K562 (cell line): ENCODE results near the gene WNK1. TPM values are rescaled to one million over a fixed set of nuclear protein-coding genes. Genes with fewer than 3 reads are reported as not detected.

Experiments
- HDAC3 ChIP-seq: fragments of 450-650 bp; IDR thresholded peaks from 2 replicates; pipeline ENCODE4 v1.6.1; 2018; ENCODE audit warnings: borderline replicate concordance, mild to moderate bottlenecking, moderate library complexity; ENCODE audit not compliant: partially characterized antibody
- polyA plus RNA-seq, 8 experiments: library from polyadenylated mRNA; depleted of rRNA in 4 of 8; stranded (reverse) in 5 of 8; unstranded in 3 of 8; fragments of >200 nt; fragmentation: Nextera tagmentation in 2 of 8; fragmentation: Illumina TruSeq in 1 of 8; extraction: Ambion mirVana in 2 of 8; extraction: Trizol in 1 of 8; gene quantifications; 2 replicates each; pipeline versions ENCODE4 v1.2.1 to v1.2.3, GENCODE V29; 2011 to 2014; ENCODE audit warnings: inconsistent platforms in 1 of 8, missing spikeins in 1 of 8
- total RNA-seq, 7 experiments: library from RNA; depleted of rRNA in 6 of 7; stranded (reverse); fragments of >200 nt in 6 of 7; fragmentation: Illumina TruSeq in 2 of 7; extraction: Trizol in 2 of 7; gene quantifications; 2 replicates each; pipeline versions ENCODE4 v1.2.1 to v1.2.3, GENCODE V29; 2011 to 2021; ENCODE audit warnings: low replicate concordance in 1 of 7
- TF ChIP-seq, protein P1 (sequence below), 2 experiments: fragments of 450-650 bp in 1 of 2; sonication (generic) in 1 of 2; formaldehyde crosslinking in 1 of 2; IDR thresholded peaks in 1 of 2; conservative IDR thresholded peaks in 1 of 2; 2 replicates each; pipeline versions ENCODE4 v1.6.1 to v1.8.1; 2016 to 2023; ENCODE audit warnings: mild to moderate bottlenecking in 2 of 2, moderate library complexity in 2 of 2, inconsistent platforms in 1 of 2, missing genetic modification reagents in 1 of 2
- TF ChIP-seq, protein P2 (sequence below): fragments of 250-450 bp; sonication (Bioruptor Pico); IDR thresholded peaks from 2 replicates; pipeline ENCODE4 v1.8.0; 2022; ENCODE audit warnings: inconsistent platforms
- TF ChIP-seq, protein P3 (sequence below): fragments of 250-450 bp; sonication (Bioruptor Pico); IDR thresholded peaks from 2 replicates; pipeline ENCODE4 v1.8.0; 2021; ENCODE audit warnings: moderate library complexity, mild to moderate bottlenecking, inconsistent platforms

The WNK1 gene
- total and polyA plus RNA-seq, 9 of the 15 experiments (the other 6 are each of a cell fraction or from before 2014, with no cell fraction given), result 4.3 to 73.9 (median 31.0) TPM

DNA sequence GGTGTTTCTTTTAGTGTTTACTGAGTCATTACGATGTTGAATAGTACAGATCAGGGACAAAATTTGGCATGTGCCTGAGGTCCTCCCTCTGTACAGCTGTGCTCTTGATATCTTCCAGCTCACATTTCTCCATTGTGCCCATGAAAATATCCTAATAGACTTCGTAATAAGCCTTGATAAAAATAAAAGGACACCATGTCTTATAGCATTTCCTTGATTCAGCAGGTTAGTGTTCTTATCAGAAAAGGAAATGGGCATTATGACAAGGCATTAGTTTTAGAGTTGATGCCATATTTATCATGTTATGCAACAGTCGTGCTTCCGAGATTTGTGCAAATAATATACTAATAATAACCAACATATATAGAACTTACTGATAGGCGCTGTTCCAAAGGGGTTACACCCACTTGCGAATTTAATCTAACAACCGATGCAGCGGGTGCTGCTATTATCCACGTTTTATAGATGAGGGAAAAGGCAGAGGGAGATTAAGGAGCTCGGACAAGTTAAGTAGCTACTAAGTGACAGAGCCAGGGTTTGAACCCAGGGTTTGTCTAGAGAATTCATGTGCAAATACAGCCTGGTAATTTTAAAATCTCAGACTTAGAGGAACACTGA lies 15.1 kb upstream of the WNK1 start (continued):
- TF ChIP-seq, protein P1, sequence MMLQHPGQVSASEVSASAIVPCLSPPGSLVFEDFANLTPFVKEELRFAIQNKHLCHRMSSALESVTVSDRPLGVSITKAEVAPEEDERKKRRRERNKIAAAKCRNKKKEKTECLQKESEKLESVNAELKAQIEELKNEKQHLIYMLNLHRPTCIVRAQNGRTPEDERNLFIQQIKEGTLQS (IDR thresholded peaks at IDR 0.05), result no peak
- TF ChIP-seq, protein P1 (CRISPR knock-in tag; conservative IDR thresholded peaks at IDR 0.05), result no peak
- TF ChIP-seq, protein P2, sequence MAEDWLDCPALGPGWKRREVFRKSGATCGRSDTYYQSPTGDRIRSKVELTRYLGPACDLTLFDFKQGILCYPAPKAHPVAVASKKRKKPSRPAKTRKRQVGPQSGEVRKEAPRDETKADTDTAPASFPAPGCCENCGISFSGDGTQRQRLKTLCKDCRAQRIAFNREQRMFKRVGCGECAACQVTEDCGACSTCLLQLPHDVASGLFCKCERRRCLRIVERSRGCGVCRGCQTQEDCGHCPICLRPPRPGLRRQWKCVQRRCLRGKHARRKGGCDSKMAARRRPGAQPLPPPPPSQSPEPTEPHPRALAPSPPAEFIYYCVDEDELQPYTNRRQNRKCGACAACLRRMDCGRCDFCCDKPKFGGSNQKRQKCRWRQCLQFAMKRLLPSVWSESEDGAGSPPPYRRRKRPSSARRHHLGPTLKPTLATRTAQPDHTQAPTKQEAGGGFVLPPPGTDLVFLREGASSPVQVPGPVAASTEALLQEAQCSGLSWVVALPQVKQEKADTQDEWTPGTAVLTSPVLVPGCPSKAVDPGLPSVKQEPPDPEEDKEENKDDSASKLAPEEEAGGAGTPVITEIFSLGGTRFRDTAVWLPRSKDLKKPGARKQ (CRISPR knock-in tag), result no peak
- TF ChIP-seq HDAC3, result no peak
- TF ChIP-seq, protein P3, sequence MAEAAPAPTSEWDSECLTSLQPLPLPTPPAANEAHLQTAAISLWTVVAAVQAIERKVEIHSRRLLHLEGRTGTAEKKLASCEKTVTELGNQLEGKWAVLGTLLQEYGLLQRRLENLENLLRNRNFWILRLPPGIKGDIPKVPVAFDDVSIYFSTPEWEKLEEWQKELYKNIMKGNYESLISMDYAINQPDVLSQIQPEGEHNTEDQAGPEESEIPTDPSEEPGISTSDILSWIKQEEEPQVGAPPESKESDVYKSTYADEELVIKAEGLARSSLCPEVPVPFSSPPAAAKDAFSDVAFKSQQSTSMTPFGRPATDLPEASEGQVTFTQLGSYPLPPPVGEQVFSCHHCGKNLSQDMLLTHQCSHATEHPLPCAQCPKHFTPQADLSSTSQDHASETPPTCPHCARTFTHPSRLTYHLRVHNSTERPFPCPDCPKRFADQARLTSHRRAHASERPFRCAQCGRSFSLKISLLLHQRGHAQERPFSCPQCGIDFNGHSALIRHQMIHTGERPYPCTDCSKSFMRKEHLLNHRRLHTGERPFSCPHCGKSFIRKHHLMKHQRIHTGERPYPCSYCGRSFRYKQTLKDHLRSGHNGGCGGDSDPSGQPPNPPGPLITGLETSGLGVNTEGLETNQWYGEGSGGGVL (CRISPR knock-in tag), result no peak
